ENCODE results near the gene ISCU. TPM values are rescaled to one million over a fixed set of nuclear protein-coding genes. Genes with fewer than 3 reads are reported as not detected.

ISCU gene
- total and polyA plus RNA-seq, 2 donors (not counting 3 experiments of a cell fraction or from before 2014, with no cell fraction given), result 74.8 to 78.6 TPM

DNA sequence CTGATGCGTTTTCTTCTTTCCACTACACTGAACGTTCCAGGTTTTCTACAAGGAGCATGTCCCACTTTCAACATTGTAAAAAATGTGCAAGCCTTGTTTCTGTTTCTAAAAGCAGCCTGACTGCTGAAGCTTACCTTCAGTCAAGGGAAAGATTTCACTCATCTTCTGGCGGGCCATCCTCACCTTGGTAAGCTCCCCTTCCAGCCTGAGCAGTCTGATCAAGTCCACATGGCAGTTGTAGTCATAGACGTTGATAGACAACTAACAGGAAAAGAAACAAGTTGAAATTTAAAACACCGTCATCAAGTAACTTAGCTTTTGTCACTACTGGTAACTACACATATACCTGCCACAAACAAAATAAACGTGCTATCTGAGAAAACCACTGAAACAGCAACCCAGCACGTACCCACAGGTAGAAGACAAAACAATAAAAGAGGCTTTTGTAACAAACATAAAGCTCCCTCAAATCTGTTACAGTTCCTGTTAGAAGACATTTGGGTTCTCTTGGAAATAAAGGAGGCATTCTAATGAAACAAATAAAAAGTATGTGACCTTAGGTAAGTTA is 13.4 kb upstream of the ISCU start:
- CTCF ChIA-PET, result no interaction called here
- H3K9ac ChIP-seq (replicated peaks; ENCODE audit: extremely low read depth, insufficient read depth, low read length), result no peak overlapping the region
- TF ChIP-seq FOS (IDR thresholded peaks at IDR 0.05; ENCODE audit: borderline replicate concordance, insufficient read depth, low read length), result no peak
- no peak for TF ChIP-seq POLR2AphosphoS5 (IDR thresholded peaks at IDR 0.05; ENCODE audit: insufficient read depth, low read depth, low read length)
- TF ChIP-seq, protein P1, sequence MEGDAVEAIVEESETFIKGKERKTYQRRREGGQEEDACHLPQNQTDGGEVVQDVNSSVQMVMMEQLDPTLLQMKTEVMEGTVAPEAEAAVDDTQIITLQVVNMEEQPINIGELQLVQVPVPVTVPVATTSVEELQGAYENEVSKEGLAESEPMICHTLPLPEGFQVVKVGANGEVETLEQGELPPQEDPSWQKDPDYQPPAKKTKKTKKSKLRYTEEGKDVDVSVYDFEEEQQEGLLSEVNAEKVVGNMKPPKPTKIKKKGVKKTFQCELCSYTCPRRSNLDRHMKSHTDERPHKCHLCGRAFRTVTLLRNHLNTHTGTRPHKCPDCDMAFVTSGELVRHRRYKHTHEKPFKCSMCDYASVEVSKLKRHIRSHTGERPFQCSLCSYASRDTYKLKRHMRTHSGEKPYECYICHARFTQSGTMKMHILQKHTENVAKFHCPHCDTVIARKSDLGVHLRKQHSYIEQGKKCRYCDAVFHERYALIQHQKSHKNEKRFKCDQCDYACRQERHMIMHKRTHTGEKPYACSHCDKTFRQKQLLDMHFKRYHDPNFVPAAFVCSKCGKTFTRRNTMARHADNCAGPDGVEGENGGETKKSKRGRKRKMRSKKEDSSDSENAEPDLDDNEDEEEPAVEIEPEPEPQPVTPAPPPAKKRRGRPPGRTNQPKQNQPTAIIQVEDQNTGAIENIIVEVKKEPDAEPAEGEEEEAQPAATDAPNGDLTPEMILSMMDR (IDR thresholded peaks at IDR 0.05; ENCODE audit: extremely low read depth in 1 of 2, insufficient read depth in 1 of 2, low read depth in 1 of 2, low read length in 2 of 2), result no peak
- TF ChIP-seq MYC (IDR thresholded peaks at IDR 0.05; ENCODE audit: low read depth, low read length), result no peak
- TF ChIP-seq, protein P2, sequence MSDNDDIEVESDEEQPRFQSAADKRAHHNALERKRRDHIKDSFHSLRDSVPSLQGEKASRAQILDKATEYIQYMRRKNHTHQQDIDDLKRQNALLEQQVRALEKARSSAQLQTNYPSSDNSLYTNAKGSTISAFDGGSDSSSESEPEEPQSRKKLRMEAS (IDR thresholded peaks at IDR 0.05; ENCODE audit: insufficient read depth, insufficient read length), result no peak
- TF ChIP-seq POLR2A (IDR thresholded peaks at IDR 0.05; ENCODE audit: low read depth, low read length), result no peak
- TF ChIP-seq JUN (IDR thresholded peaks at IDR 0.05; ENCODE audit: borderline replicate concordance, insufficient read depth, insufficient read length, low read depth), result no peak
- no peak for TF ChIP-seq GATA2 (IDR thresholded peaks at IDR 0.05; ENCODE audit: insufficient read depth, insufficient read length, low read depth, low read length)
- no peak for TF ChIP-seq EZH2 (IDR thresholded peaks at IDR 0.05; ENCODE audit: borderline replicate concordance, low read depth, low read length, severe bottlenecking)
- intact Hi-C loops (cut with micrococcal nuclease), result no loop called here
- H4K20me1 ChIP-seq (replicated peaks; ENCODE audit: control insufficient read depth, extremely low read depth, insufficient read depth, low read length), result peaks cover 5% of the 10 kb centered on the region
- BruUV-seq (replicated peaks), result no TSS peak
- POLR2A ChIA-PET, result no interaction called here
- no peaks in the 10 kb centered on the region for H3K9me1 ChIP-seq (replicated peaks; ENCODE audit: control insufficient read depth, extremely low read depth, insufficient read depth, low read length)
- dilution Hi-C loops (cut with MboI; ENCODE audit: extremely low pct_ligation_motif_present, low sequenced_read_pairs), result no loop called here
- no peak overlapping the region for H2AFZ ChIP-seq (ENCODE audit: low read depth, low read length)
- H3K27ac ChIP-seq (ENCODE audit: insufficient read depth, low read depth, low read length), result no peak overlapping the region
- peaks cover 60% of the 10 kb centered on the region for H3K79me2 ChIP-seq (ENCODE audit: control insufficient read depth, insufficient read depth, low read length)
- H3K36me3 ChIP-seq (ENCODE audit: control insufficient read depth in 2 of 2, extremely low read depth in 1 of 2, insufficient read depth in 2 of 2, low read length in 2 of 2), result peaks cover 11 to 13% of the 10 kb centered on the region in 2 experiments
- no peak overlapping the region for H3K4me3 ChIP-seq (replicated peaks in 1 of 3; ENCODE audit: insufficient read depth in 1 of 3, low read depth in 1 of 3, low read length in 3 of 3)
- no peaks in the 10 kb centered on the region for H3K27me3 ChIP-seq (ENCODE audit: control insufficient read depth in 2 of 2, insufficient read depth in 2 of 2, low read length in 2 of 2)
- no peaks in the 10 kb centered on the region for H3K4me1 ChIP-seq (ENCODE audit: control insufficient read depth, extremely low read depth, insufficient read depth, low read length)
- FAIRE-seq (no peak), DNase-seq (ENCODE audit: low read depth, low spot score) (no peak)
- no peak overlapping the region for H3K4me2 ChIP-seq (ENCODE audit: insufficient read depth, low read length)
- no peaks in the 10 kb centered on the region for H3K9me3 ChIP-seq (replicated peaks; ENCODE audit: control insufficient read depth, insufficient read depth, low read length)
